Adrenal gland (tissue), 5 donors: ENCODE data around the gene LPP.

Experiments
- POLR2A ChIP-seq, 2 donors: fragments of 450-650 bp; IDR thresholded peaks; one replicate each; pipeline ENCODE4 v1.6.1; 2017; ENCODE audit warnings: antibody characterized with exemption in 2 of 2, mild to moderate bottlenecking in 2 of 2, moderate library complexity in 1 of 2
- TF ChIP-seq, protein P1 (sequence below), 6 experiments: fragments of 450-650 bp in 4 of 6; fragments of 200-600 bp in 2 of 6; sonication (generic) in 1 of 6; IDR thresholded peaks; 1 replicate in 5 of 6; 2 replicates in 1 of 6; pipeline versions ENCODE4 v1.5.1 to v1.8.0; 2016 to 2021; ENCODE audit warnings: antibody characterized with exemption in 6 of 6, mild to moderate bottlenecking in 2 of 6, moderate library complexity in 1 of 6
- donor health status: DM: no; HTN: no; CAD: no.

DNA sequence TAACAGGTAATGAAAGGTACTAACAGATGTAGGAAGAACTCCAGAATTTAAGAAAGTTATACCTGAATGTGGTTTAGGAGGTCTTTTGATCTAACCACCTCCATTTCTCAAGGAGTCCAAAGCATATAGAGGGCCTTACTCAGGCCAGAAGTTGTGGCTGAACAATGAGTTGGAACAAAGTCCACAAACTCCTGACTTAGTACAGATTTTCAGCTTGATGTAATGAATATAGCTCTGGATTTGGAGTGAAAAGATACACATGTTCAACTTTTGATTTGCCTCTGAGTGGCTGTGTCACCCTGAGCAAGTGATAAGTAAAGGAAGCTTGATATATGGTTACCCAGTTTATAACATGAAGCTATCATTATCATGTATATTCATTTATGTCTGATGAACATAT, 390.1 kb downstream of the LPP start:
- TF ChIP-seq, protein P1, sequence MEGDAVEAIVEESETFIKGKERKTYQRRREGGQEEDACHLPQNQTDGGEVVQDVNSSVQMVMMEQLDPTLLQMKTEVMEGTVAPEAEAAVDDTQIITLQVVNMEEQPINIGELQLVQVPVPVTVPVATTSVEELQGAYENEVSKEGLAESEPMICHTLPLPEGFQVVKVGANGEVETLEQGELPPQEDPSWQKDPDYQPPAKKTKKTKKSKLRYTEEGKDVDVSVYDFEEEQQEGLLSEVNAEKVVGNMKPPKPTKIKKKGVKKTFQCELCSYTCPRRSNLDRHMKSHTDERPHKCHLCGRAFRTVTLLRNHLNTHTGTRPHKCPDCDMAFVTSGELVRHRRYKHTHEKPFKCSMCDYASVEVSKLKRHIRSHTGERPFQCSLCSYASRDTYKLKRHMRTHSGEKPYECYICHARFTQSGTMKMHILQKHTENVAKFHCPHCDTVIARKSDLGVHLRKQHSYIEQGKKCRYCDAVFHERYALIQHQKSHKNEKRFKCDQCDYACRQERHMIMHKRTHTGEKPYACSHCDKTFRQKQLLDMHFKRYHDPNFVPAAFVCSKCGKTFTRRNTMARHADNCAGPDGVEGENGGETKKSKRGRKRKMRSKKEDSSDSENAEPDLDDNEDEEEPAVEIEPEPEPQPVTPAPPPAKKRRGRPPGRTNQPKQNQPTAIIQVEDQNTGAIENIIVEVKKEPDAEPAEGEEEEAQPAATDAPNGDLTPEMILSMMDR (IDR thresholded peaks at IDR 0.05), result no peak
- no peak for TF ChIP-seq POLR2A (IDR thresholded peaks at IDR 0.05)
